ENCODE measurements around the gene AHR.

The AHR gene

GRCh38 chr7:17298102-17298839 is at the start of gene AHR:
AHR (plus strand) TSS chr7:17298652; CDS start chr7:17299265, 613 bp downstream.
- peak; percentile 84 for DNase-seq

- no peak for DNase-seq
Measured at GRCh38 chr7:17253885-17254284, 44.6 kb upstream of the AHR start.

GRCh38 chr7:17255926-17256325 is 42.5 kb upstream of the AHR start:
- no peak for DNase-seq

GRCh38 chr7:17256375-17256774 is 42.1 kb upstream of the AHR start:
- DNase-seq: no peak

GRCh38 chr7:17266565-17266964 is 31.9 kb upstream of the AHR start:
- no peak for DNase-seq

GRCh38 chr7:17269341-17270221 is 28.9 kb upstream of the AHR start:
- no peak for DNase-seq

GRCh38 chr7:17274551-17275245 is 23.8 kb upstream of the AHR start:
- DNase-seq: no peak

GRCh38 chr7:17275749-17276671 is 22.4 kb upstream of the AHR start:
- DNase-seq: no peak

GRCh38 chr7:17279061-17279460 is 19.4 kb upstream of the AHR start:
- no peak for DNase-seq

- DNase-seq: no peak
Measured at GRCh38 chr7:17289074-17289645, 9.3 kb upstream of the AHR start.

GRCh38 chr7:17292843-17293242 is 5.6 kb upstream of the AHR start:
- DNase-seq: no peak

GRCh38 chr7:17293481-17293880 is 5.0 kb upstream of the AHR start:
- no peak for DNase-seq

GRCh38 chr7:17297243-17297642 is 1.2 kb upstream of the AHR start:
- DNase-seq: no peak

GRCh38 chr7:17298840-17299482 is 509 bp downstream of the AHR start:
- DNase-seq: peak; percentile 54

GRCh38 chr7:17299483-17299991 is 1.1 kb downstream of the AHR start:
- peak; percentile 10 for DNase-seq

- DNase-seq: no peak
Measured at GRCh38 chr7:17300012-17300411, 1.6 kb downstream of the AHR start.

- no peak for DNase-seq
Measured at GRCh38 chr7:17300437-17300836, 2.0 kb downstream of the AHR start.

- DNase-seq: no peak
Measured at GRCh38 chr7:17301471-17302456, 3.3 kb downstream of the AHR start.

- DNase-seq: no peak
Measured at GRCh38 chr7:17302575-17303142, 4.2 kb downstream of the AHR start.

GRCh38 chr7:17304926-17305325 is 6.5 kb downstream of the AHR start:
- no peak for DNase-seq

Data from activated effector memory CD4-positive, alpha-beta T cell treated with Interleukin-2 at 50 U/mL for 16 hours (primary cell).